ENCODE measurements around the gene EIF4G1.

DNA sequence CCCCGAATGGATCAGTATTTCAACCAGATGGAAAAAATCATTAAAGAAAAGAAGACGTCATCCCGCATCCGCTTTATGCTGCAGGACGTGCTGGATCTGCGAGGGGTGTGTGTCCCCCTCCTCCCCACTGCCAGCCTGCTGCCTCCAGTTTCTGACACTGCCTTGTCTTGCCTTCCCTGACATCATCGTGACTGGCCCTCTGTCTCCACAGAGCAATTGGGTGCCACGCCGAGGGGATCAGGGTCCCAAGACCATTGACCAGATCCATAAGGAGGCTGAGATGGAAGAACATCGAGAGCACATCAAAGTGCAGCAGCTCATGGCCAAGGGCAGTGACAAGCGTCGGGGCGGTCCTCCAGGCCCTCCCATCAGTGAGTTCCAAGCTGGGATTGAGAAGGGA lies 10.9 kb downstream of the EIF4G1 start:
- TF ChIP-seq, protein P1, sequence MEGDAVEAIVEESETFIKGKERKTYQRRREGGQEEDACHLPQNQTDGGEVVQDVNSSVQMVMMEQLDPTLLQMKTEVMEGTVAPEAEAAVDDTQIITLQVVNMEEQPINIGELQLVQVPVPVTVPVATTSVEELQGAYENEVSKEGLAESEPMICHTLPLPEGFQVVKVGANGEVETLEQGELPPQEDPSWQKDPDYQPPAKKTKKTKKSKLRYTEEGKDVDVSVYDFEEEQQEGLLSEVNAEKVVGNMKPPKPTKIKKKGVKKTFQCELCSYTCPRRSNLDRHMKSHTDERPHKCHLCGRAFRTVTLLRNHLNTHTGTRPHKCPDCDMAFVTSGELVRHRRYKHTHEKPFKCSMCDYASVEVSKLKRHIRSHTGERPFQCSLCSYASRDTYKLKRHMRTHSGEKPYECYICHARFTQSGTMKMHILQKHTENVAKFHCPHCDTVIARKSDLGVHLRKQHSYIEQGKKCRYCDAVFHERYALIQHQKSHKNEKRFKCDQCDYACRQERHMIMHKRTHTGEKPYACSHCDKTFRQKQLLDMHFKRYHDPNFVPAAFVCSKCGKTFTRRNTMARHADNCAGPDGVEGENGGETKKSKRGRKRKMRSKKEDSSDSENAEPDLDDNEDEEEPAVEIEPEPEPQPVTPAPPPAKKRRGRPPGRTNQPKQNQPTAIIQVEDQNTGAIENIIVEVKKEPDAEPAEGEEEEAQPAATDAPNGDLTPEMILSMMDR (IDR thresholded peaks at IDR 0.05; ENCODE audit: poor library complexity) = no peak
- TF ChIP-seq EZH2 (IDR thresholded peaks at IDR 0.05; ENCODE audit: borderline replicate concordance) = no peak

All from hepatocyte (in vitro differentiated cells).